Inferior parietal cortex (tissue), 1 donor: ENCODE data around the gene HOXA11.

Source experiments
- DNase-seq: peaks from one replicate; pipeline ENCODE4 v3.0.0-alpha.2; 2016; ENCODE audit errors: extremely low spot score

Gene HOXA11

DNA sequence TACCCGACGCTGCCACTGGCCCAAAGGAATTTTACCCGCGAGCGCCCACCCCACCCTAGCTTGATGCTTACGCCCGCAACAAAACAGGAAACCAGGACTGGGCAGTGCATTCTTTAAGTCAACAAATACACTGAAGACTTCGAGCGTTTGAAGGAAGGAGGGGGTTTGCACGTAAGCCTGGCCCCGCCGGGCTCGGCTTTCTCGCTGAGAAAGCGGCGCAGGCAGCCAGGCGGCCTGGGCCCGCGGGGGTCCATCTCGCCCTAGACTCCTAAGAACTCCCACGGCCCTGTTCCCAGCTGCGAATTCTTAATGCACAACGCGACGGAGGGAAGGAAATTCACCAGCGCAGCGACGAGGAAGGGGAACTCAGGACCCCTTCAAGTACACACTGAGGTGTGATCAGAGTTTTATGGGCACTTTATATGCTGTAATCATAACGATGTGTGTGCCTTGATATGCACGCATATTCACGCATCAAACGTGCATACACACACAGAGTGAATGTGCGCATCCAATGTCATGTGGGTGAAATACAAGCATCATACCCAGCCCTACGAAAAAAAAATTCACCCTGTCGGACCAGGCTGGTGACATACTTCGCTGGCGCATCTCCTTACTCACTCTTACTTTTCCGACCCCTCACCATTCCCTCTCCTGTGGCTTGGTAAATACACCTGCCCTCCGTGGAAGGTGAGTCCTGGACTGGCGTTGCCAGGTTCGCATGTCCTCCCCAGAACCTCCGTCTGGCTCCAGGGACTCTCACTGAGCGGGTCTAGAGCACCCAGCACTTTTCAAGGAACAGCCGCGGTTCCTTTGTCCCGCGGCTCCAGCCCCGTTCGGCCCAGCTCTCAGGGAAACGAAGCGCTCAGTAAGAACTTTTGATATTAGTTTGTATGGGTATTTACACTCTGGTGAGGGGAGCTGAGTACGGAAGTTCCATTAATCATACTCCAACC lies 20.6 kb upstream of the HOXA11 start:
- DNase-seq, result no peak

DNA sequence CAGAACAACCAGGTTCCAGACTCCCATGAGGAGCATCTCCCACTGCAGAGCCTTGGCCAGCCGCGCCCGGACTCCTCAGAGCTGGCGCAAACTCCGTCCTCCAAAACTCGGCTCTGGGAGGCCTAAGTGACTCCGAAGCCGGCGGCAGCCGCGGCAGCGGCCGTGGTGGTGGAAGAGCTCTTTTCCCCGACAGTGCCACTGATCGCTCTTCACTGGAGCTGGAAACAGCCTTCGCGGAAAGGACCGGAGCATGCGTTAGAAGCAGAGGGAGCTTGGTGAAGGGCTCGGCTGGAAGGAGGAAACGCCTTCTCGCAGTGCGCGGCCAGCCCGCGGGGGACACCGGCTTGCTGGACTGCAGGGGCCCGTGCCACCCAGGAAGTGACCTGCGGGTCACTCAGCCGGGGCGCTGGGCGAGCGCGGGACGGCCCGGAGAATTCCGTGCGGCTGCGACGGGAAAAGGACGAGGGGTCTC lies 19.9 kb upstream of the HOXA11 start:
- DNase-seq, result no peak

- DNase-seq, result no peak
These were observed 19.0 kb upstream of the HOXA11 start for GRCh38 chr7:27203964-27204594.

DNA sequence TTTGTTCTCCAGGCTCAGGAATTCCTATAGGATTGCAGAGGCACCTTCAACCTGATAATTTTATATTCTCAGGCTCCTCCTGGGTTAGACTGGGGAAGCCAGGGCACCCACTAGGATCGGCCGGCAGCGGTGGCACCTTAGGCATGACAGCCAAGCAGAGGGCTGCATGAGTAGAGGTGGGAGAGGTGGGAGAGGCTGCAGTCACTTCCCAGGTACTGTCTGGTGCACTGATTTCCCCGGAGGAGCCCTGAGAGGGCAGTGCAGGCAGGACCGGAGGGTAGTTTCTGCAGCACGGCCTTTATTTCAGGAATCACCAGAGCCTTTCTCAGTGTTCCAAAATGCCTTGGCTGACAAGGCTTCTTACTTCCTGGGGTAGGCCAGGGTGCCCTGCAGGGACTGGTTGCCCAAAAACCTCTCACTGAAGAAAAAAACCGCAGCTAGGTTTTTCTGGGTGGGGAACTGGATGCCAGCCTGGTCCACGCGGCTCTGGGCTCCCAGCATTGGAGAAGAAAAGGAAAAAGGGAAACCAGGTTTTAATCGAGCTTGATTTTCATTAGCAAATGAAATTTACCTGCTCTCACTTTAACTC lies 18.4 kb upstream of the HOXA11 start:
- DNase-seq, result no peak

DNA sequence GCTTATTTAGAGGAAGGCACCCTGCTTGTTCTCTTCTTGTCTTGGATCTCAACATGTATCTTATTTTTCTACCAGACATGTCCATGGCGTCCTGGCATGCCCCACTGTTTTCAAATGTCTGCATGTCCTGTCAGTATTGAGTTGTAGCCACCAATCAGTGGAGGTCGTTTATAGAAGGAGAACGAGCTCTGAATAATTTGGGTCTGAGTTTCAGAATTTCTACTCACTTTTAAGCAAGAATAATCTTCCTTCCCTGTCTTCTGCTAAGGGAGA lies 17.8 kb upstream of the HOXA11 start:
- DNase-seq, result no peak

DNA sequence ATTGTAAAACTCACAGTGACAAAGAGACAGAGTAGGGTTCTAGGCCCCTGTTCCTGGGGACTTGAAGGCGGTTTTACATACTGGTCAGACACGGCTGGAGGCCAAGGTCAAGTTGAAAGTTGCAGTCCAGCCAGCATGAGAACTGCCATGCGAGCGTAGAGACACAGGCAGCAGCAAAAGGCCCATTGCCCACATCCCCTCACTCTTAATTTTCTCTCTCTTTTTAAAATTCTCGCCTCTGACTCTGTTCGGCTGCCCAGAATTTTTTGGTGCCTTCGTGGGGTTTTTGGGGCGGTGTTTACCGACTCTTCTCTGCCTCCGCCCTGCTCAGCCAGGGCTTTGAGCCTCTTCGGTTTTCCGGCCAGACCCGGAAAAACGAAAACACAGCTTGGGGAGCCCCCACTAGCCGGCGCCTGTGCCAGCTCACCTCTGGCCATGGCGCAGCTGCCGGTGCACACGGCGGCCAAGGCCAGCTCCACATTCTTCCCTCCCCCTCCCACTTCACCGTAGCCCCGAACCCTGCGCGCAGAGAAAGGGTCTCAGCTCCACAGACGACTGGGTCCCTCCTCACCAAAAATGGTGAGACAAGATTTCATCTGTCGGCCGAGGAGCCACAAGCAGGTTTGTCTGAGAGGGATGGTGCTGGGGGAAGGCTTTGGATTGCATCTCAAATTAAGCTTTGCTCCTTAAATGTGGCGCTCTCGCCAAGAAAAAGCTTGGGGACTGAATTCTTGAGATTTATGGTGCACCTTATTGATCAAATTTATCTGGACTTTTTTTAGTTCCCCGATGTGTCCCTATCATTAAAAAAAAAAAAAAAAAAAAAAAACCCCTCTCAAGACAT lies 17.2 kb upstream of the HOXA11 start:
- no peak for DNase-seq

- DNase-seq, result no peak
These were observed 16.6 kb upstream of the HOXA11 start for GRCh38 chr7:27201580-27202017.

DNA sequence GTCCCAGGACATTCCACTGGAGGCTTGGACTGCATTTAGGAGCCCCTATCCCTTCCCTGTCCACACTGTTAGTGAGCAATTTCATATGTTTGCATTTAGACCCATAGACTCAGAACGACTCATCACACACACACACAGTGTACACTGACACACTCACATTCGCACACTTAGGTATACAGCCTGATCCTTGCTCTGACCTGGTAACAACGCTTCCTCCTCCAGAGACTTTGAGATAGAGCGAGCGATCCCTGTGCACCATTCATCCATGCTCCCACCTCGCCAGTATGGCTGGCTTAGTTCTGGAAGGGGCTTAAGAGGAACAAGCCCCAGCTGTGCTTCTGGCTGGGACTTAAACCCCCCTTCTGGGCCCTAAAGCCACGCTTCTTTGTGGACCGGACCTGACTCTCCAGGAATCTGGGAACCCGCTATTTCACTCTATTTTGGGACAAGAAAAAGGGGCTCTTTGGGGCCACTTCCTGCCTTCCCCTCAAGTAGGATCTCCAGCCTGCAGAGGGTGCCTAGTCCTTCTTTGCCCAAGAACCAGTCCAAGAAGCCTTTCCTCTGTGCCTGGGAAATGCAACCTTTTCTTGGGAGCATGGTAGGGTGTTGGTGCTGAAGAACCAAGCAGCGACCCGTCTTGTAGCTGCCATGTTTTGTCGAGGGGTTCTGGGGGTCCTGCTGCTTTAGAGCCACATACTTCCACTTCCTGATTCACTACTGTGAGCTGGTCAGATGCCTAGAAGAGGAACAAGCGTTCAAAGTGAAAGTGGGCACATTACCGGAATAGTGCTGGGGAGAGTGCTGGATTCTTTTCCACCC lies 15.9 kb upstream of the HOXA11 start:
- no peak for DNase-seq

DNA sequence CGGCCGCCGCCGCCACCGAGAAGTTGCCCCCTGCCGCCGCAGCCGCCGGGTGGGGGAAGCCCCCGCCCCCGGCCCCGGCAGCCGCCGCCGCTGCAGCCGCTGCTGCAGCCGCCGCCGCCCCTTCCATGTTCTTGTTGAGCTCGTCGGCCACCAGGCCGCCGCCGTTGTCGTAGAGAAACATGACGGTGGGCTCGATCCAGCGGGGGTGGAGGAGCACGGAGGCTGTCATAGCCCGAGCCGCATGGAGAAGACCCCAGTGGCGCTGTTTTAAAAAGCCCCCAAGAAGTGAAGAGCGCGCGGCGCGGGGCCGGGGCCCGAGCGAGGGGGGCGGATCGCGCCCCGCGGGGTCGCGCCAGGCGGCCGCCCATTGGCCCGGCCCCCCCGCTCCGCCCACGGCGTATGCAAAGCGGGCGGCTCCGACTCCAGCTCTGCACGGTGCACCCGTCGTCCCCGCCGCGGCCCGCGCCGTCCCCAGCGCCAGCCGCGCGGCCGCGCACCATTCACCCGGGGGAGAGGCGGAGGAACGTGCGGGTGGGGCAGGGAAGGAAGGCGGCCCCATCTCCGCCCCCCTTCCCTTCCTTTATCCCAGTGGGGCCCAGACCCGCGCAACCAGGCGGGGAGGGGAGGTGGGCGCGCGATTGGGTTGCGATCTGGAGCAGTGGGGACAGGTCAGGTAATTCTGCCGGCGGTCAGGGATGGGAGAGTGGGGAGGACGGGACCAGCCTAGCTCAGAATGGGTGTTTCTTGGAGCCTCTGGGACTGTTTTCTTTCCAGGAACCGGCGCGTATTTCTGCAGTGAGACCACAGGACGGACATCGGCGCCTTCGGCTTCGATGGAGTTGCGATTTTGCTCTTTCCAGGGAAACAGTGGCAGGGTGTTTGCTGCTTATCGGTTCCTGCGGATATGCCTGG lies 15.1 kb upstream of the HOXA11 start, which contains the start of gene HOXA13:
Gene HOXA13 (minus strand): TSS at position 243 of the 912 bp plus-strand sequence. CDS start 14 bp downstream, at position 229.
- DNase-seq, result no peak

- no peak for DNase-seq
These were observed 14.1 kb upstream of the HOXA11 start for GRCh38 chr7:27198871-27199801.

DNA sequence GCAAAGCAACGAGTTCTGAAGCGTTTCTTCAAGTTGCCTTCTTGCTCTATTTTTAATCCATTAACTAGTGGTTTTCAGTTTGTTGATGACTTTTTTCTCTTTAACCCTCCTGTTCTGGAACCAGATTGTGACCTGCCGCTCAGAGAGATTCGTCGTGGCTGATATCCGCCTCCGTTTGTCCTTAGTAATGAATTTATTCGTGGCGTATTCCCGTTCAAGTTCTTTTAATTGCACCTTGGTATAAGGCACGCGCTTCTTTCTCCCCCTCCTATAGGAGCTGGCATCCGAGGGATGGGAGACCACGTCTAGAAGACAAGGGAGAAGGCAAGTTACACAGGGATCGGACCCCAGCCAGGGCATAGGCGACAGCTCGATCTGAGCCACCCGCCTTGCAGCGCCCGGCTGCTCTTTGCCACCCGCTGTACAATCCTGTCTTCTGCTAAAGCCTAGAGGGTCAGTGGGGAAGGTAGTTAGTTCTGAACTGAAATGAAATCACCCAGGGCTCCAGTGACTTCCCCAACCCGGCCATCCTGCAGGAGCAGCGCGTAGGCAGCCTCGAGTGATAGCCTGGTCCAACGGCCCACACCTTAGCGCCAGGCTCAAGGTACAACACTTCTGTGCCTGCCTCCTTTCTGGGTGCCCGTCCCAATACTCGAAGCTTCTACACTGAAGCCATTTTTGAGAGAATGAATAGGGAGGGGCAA lies 13.3 kb upstream of the HOXA11 start:
- DNase-seq, result no peak

GRCh38 chr7:27197137-27198042 lies 12.4 kb upstream of the HOXA11 start:
- no peak for DNase-seq

- DNase-seq, result peak; percentile 86
These were observed 11.3 kb upstream of the HOXA11 start for GRCh38 chr7:27196287-27196767.

DNA sequence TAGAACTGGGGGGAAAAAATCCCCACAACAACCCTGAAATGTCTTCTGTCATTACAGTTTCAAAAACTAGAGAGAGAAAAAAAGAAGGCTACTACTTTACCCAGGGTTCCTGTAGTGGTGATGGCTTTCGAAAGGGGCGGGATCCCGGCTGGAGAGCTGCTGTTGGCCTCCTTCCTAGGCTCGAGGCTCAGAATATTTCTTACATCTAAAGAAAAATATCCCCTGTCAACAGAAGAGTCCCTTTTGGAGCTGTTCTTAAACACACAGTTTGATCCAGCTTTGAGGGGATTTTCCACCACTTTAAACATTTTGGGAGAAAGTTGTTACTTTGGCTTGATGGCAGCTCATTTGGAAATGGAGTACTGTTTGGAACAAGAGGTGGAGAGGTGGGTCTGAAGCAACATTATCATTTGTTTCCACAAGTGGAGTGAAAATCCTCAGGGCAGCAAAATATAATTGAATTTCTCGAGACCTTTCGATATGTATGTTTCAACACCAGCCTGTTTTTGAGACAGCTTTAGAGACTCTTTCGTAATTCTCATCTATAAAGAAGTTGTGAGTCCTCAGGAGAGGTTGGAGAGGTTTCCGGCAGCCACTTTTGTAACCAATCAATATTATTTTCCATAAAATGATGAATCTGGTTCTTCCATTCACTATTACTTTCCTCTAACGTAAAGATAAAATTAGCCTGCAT lies 9.8 kb upstream of the HOXA11 start:
- DNase-seq, result no peak

GRCh38 chr7:27194002-27194352 lies 8.9 kb upstream of the HOXA11 start:
- no peak for DNase-seq

- DNase-seq, result no peak
These were observed 8.4 kb upstream of the HOXA11 start for GRCh38 chr7:27193335-27194001.
